Nephron progenitor cell (in vitro differentiated cells): Measurements from ENCODE around the gene QSOX2.

ENCODE experiments used
- DNase-seq: peaks from one replicate; pipeline ENCODE4 v3.0.0; 2021
- H3K27ac Mint-ChIP-seq: 2 replicates; pipeline ENCODE4 v1.8.0; 2021; ENCODE audit warnings: mild to moderate bottlenecking, moderate library complexity, mixed read lengths
- H3K27me3 Mint-ChIP-seq: 2 replicates; pipeline ENCODE4 v1.8.0; 2021; ENCODE audit warnings: mild to moderate bottlenecking, low read depth, mixed read lengths; ENCODE audit not compliant: poor library complexity
- H3K36me3 Mint-ChIP-seq: 2 replicates; pipeline ENCODE4 v1.8.0; 2021; ENCODE audit warnings: low read depth, mixed read lengths
- H3K4me1 Mint-ChIP-seq: 2 replicates; pipeline ENCODE4 v1.8.0; 2021; ENCODE audit warnings: mixed read lengths
- H3K4me3 Mint-ChIP-seq: 2 replicates; pipeline ENCODE4 v1.8.0; 2021; ENCODE audit warnings: mild to moderate bottlenecking, moderate library complexity, mixed read lengths
- H3K9me3 Mint-ChIP-seq: 2 replicates; pipeline ENCODE4 v1.8.0; 2021; ENCODE audit warnings: mild to moderate bottlenecking, moderate library complexity, mixed read lengths
- CTCF ChIP-seq: fragments of 200-600 bp; sonication (generic); IDR thresholded peaks from 2 replicates; pipeline ENCODE4 v1.5.0; 2021; ENCODE audit warnings: antibody characterized with exemption

The QSOX2 gene

GRCh38 chr9:136190237-136190601 is 55.4 kb downstream of the QSOX2 start:
- peaks cover 88% of the 10 kb centered on the region for H3K27me3 Mint-ChIP-seq
- H3K27ac Mint-ChIP-seq, result no peak overlapping the region
- H3K9me3 Mint-ChIP-seq, result no peaks in the 10 kb centered on the region
- H3K36me3 Mint-ChIP-seq, result no peaks in the 10 kb centered on the region
- H3K4me1 Mint-ChIP-seq, result peaks cover 17% of the 10 kb centered on the region
- no peak for DNase-seq
- H3K4me3 Mint-ChIP-seq, result no peak overlapping the region
- no peak for TF ChIP-seq CTCF

GRCh38 chr9:136189394-136190236 is 56.0 kb downstream of the QSOX2 start:
- H3K4me3 Mint-ChIP-seq, result no peak overlapping the region
- peaks cover 23% of the 10 kb centered on the region for H3K4me1 Mint-ChIP-seq
- H3K36me3 Mint-ChIP-seq, result no peaks in the 10 kb centered on the region
- H3K27me3 Mint-ChIP-seq, result peaks cover 88% of the 10 kb centered on the region
- DNase-seq, result no peak
- no peak overlapping the region for H3K27ac Mint-ChIP-seq
- H3K9me3 Mint-ChIP-seq, result no peaks in the 10 kb centered on the region
- TF ChIP-seq CTCF, result no peak

DNA sequence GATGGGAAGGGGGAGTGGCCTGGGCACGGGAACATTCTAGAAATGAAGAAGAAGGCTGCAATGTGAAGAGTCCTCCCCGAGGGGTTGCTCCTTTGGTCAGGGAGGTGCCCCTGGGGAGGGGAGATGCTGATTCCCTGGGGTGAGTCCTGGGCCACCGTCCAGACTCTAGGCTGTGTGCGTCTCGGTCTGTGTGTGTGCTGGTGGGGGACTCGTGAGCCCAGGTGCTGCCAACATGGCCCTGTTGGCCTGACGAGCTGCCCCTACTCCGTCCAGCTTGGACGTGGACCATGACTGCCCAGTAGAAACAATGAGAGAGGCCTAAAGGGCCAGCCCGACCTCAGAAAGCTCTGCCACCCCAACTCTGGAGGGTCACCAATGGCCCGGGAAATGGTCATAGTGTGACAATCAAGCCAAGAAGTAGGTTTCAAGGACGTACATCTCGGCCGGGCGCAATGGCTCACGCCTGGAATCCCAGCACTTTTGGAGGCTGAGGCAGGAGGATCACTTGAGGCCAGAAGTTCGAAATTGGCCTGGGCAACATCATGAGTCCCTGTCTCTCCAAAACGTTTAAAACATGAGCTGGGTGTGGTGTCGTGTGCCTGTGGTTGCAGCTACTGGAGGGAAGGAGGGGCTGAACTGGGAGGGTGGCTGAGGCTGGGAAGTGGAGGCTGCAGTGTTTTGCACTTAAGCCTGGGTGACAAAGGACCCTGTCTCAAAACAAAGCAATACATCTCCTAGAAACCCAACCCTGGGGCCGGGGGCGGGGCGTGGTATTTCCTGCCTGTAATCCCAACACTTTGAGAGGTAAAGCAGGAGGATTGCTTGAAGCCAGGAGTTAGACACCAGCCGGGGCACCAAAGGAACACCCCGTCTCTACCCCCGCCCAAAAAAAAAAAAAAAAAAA is 57.7 kb downstream of the QSOX2 start:
- Mint-ChIP-seq H3K36me3 (no peaks in the 10 kb centered on the region), H3K4me1 (peaks cover 24% of the 10 kb centered on the region), H3K27ac (no peak overlapping the region), H3K4me3 (no peak overlapping the region), H3K9me3 (no peaks in the 10 kb centered on the region), H3K27me3 (peaks cover 82% of the 10 kb centered on the region)
- DNase-seq, result no peak
- TF ChIP-seq CTCF, result no peak

- H3K27ac Mint-ChIP-seq, result no peak overlapping the region
- H3K27me3 Mint-ChIP-seq, result peaks cover 79% of the 10 kb centered on the region
- H3K4me3 Mint-ChIP-seq, result no peak overlapping the region
- peaks cover 24% of the 10 kb centered on the region for H3K4me1 Mint-ChIP-seq
- no peaks in the 10 kb centered on the region for H3K9me3 Mint-ChIP-seq
- no peaks in the 10 kb centered on the region for H3K36me3 Mint-ChIP-seq
- TF ChIP-seq CTCF, result no peak
- no peak for DNase-seq
Observed at GRCh38 chr9:136187197-136187596, 58.4 kb downstream of the QSOX2 start.

DNA sequence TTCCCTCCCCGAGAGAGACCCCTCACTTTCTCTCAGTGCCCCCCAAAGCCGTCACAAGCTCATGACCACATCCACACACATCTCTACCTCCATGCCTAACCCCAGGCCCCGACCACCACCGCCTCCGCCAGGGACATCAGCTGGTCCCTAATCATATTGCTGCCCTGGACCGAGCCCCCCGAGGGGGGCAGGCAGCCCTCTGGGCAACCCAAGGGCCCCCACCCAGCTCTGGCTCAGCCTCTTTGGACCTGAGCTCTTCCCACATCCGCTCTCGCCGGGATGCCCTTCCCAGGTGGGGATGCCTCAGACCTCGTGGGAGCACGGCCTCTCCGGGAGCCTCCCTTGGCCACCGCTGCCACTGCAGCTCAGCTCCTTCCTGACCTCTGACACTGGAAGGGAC is 59.2 kb downstream of the QSOX2 start:
- H3K36me3 Mint-ChIP-seq, result no peaks in the 10 kb centered on the region
- no peaks in the 10 kb centered on the region for H3K9me3 Mint-ChIP-seq
- H3K27me3 Mint-ChIP-seq, result peaks cover 74% of the 10 kb centered on the region
- H3K4me1 Mint-ChIP-seq, result peaks cover 24% of the 10 kb centered on the region
- DNase-seq, result no peak
- no peak overlapping the region for H3K27ac Mint-ChIP-seq
- H3K4me3 Mint-ChIP-seq, result no peak overlapping the region
- no peak for TF ChIP-seq CTCF
